K562 (cell line): Measurements from ENCODE around the gene LRRC4. TPM values are rescaled to one million over a fixed set of nuclear protein-coding genes. Genes with fewer than 3 reads are reported as not detected.

Source experiments
- ATAC-seq: fragments of 200-7000 bp; cut with Tn5 transposase; 3 replicates; pipeline ENCODE4 v1.9.1; 2020; ENCODE audit warnings: moderate library complexity
- BruUV-seq: library from RNA; stranded (reverse); fragments of 400-500 nt; replicated peaks from 2 replicates; lab custom pipeline; 2021; lab: Mats Ljungman, UMichigan
- CTCF ChIA-PET: fragments of 300-600 bp; formaldehyde crosslinking; extraction: SDS; loops from one replicate; lab custom pipeline; 2021; ENCODE audit warnings: low intra/inter-chr PET ratio; lab: Yijun Ruan, JAX
- POLR2A ChIA-PET: fragments of 300-600, 350-650 bp; sonication (Branson Sonifier 250); formaldehyde crosslinking; extraction: SDS; loops from one replicate; lab custom pipeline; 2021; ENCODE audit warnings: antibody characterized with exemption, inconsistent platforms; lab: Yijun Ruan, JAX
- DNase-seq, 4 experiments: peaks; one replicate each; pipeline versions ENCODE4 v3.0.0 to v3.0.0-alpha.2; 2011 to 2018; ENCODE audit warnings: low spot score in 3 of 4, mixed read lengths in 3 of 4; ENCODE audit errors: extremely low read depth in 1 of 4
- FAIRE-seq: peaks from 2 replicates; lab custom pipeline; 2011; peaks lifted over from hg19 to GRCh38; lab: Jason Lieb, UNC
- H2AFZ ChIP-seq: 2 replicates; pipeline ENCODE4 v1.6.0; 2011; ENCODE audit warnings: low read depth, low read length, control low read depth, inconsistent platforms
- H3K27ac ChIP-seq: fragments of 200-600 bp; 3 replicates; pipeline ENCODE4 v1.8.0; 2011; ENCODE audit warnings: low read depth, mild to moderate bottlenecking, control low read depth, inconsistent platforms, low read length, moderate library complexity, mixed read lengths; ENCODE audit errors: extremely low read depth
- H3K27me3 ChIP-seq, 2 experiments: fragments of 300-600 bp in 1 of 2; 2 replicates in 1 of 2; 3 replicates in 1 of 2; pipeline versions ENCODE4 v1.6.0 to v1.8.0; 2011; ENCODE audit warnings: inconsistent platforms in 2 of 2, low read length in 2 of 2, mild to moderate bottlenecking in 1 of 2, mixed read lengths in 1 of 2, moderate library complexity in 1 of 2; ENCODE audit not compliant: control insufficient read depth in 2 of 2, insufficient read depth in 2 of 2
- H3K36me3 ChIP-seq: fragments of 300-600 bp; 3 replicates; pipeline ENCODE4 v1.8.0; 2011; ENCODE audit warnings: mild to moderate bottlenecking, low read length, inconsistent platforms; ENCODE audit not compliant: control insufficient read depth, insufficient read depth
- H3K4me1 ChIP-seq, 2 experiments: fragments of 200-600 bp in 1 of 2; replicated peaks in 1 of 2; 2 replicates in 1 of 2; 3 replicates in 1 of 2; pipeline versions ENCODE4 v1.5.1 to v1.8.0; 2011; ENCODE audit warnings: inconsistent platforms in 2 of 2, low read length in 2 of 2, mild to moderate bottlenecking in 1 of 2, mixed read lengths in 1 of 2, moderate library complexity in 1 of 2; ENCODE audit not compliant: control insufficient read depth in 2 of 2, insufficient read depth in 2 of 2
- H3K4me2 ChIP-seq: 2 replicates; pipeline ENCODE4 v1.6.1; 2011; ENCODE audit warnings: low read length, control low read depth, inconsistent platforms, mixed read lengths; ENCODE audit not compliant: insufficient read depth
- H3K4me3 ChIP-seq: fragments of 200-600 bp; sonication (generic), shearing (Covaris generic); 2 replicates; pipeline ENCODE4 v1.5.1; 2016; ENCODE audit warnings: control low read depth, inconsistent platforms
- H3K79me2 ChIP-seq: fragments of 200-600 bp; 3 replicates; pipeline ENCODE4 v1.8.0; 2011; ENCODE audit warnings: low read length, inconsistent platforms; ENCODE audit not compliant: control insufficient read depth, insufficient read depth
- H3K9ac ChIP-seq, 2 experiments: 2 replicates each; pipeline versions ENCODE4 v1.6.0 to v1.6.1; 2011; ENCODE audit warnings: low read depth in 2 of 2, low read length in 2 of 2, control low read depth in 1 of 2, inconsistent platforms in 1 of 2, mild to moderate bottlenecking in 1 of 2, mixed read lengths in 1 of 2; ENCODE audit not compliant: insufficient read depth in 1 of 2
- H3K9me1 ChIP-seq: one replicate; pipeline ENCODE4 v1.6.0; 2011; ENCODE audit warnings: inconsistent platforms, mild to moderate bottlenecking, low read length, moderate library complexity; ENCODE audit not compliant: control insufficient read depth, insufficient read depth
- H3K9me3 ChIP-seq: replicated peaks from 2 replicates; pipeline ENCODE4 v1.5.1; 2011; ENCODE audit warnings: low read depth, low read length, inconsistent platforms; ENCODE audit not compliant: control insufficient read depth, insufficient read depth
- H4K20me1 ChIP-seq: replicated peaks from 2 replicates; pipeline ENCODE4 v1.6.1; 2011; ENCODE audit warnings: low read length, inconsistent platforms, mixed read lengths; ENCODE audit not compliant: control insufficient read depth, insufficient read depth
- HDGF ChIP-seq: fragments of 450-650 bp; IDR thresholded peaks from 2 replicates; pipeline ENCODE4 v1.6.1; 2016
- HNRNPLL ChIP-seq: fragments of 200-400 bp; formaldehyde crosslinking; IDR thresholded peaks from 2 replicates; pipeline ENCODE4 v1.6.1; 2017; ENCODE audit warnings: low read length, low read depth, mild to moderate bottlenecking; ENCODE audit not compliant: poor library complexity, severe bottlenecking
- SRSF9 ChIP-seq: fragments of 200-400 bp; formaldehyde crosslinking; IDR thresholded peaks from 2 replicates; pipeline ENCODE4 v1.6.1; 2017; ENCODE audit warnings: low read depth, low read length, borderline replicate concordance
- ZNF274 ChIP-seq: IDR thresholded peaks from 2 replicates; pipeline ENCODE4 v1.6.1; 2011; ENCODE audit warnings: low read depth, mild to moderate bottlenecking, low read length, moderate library complexity, borderline replicate concordance
- ZNF311 ChIP-seq: fragments of 250-450 bp; sonication (Bioruptor Pico); IDR thresholded peaks from 2 replicates; pipeline ENCODE4 v1.4.0; 2020; ENCODE audit warnings: mild to moderate bottlenecking, moderate library complexity
- WGBS: fragments of 100-300 bp; shearing (Covaris generic); methylation state at CpG from one replicate; pipeline ENCODE4 v1.1.6; 2016; ENCODE audit warnings: low coverage, mixed read lengths; ENCODE audit not compliant: insufficient coverage; ENCODE audit errors: missing lambda C conversion rate; 5-methylcytosine and 5-hydroxymethylcytosine counted together
- in situ Hi-C: fragments of 300-500 bp; cut with MboI; formaldehyde crosslinking; loops from 4 replicates; pipeline ENCODE4 v1.15.0; 2018; ENCODE audit warnings: inconsistent platforms, mixed read lengths
- intact Hi-C: fragments of 100-400 bp; cut with micrococcal nuclease; formaldehyde crosslinking; loops from 2 replicates; pipeline ENCODE4 v1.14.2; 2022
- polyA plus RNA-seq, 8 experiments: library from polyadenylated mRNA; depleted of rRNA in 4 of 8; stranded (reverse) in 5 of 8; unstranded in 3 of 8; fragments of >200 nt; fragmentation: Nextera tagmentation in 2 of 8; fragmentation: Illumina TruSeq in 1 of 8; extraction: Ambion mirVana in 2 of 8; extraction: Trizol in 1 of 8; gene quantifications; 2 replicates each; pipeline versions ENCODE4 v1.2.1 to v1.2.3, GENCODE V29; 2011 to 2014; ENCODE audit warnings: inconsistent platforms in 1 of 8, missing spikeins in 1 of 8
- total RNA-seq, 7 experiments: library from RNA; depleted of rRNA in 6 of 7; stranded (reverse); fragments of >200 nt in 6 of 7; fragmentation: Illumina TruSeq in 2 of 7; extraction: Trizol in 2 of 7; gene quantifications; 2 replicates each; pipeline versions ENCODE4 v1.2.1 to v1.2.3, GENCODE V29; 2011 to 2021; ENCODE audit warnings: low replicate concordance in 1 of 7
- TF ChIP-seq, protein P1 (sequence below), 2 experiments: IDR thresholded peaks; 2 replicates each; pipeline ENCODE4 v1.6.1; 2012; ENCODE audit warnings: improper control_type of control experiment in 2 of 2, low read depth in 2 of 2, low read length in 2 of 2, borderline replicate concordance in 1 of 2

LRRC4 gene
- total and polyA plus RNA-seq, 9 of the 15 experiments (the other 6 are each of a cell fraction or from before 2014, with no cell fraction given) = 0.04 to 0.11 TPM; not detected in 7

- no peak overlapping the region for H3K27ac ChIP-seq
- intact Hi-C loops (loop anchor here (5.0 kb wide), 1 partner anchor 156 kb away; no protein-coding TSS in a partner anchor), in situ Hi-C loops (no loop called here)
- H3K9me1 ChIP-seq = peaks cover 6% of the 10 kb centered on the region
- BruUV-seq = no TSS peak
- no peak overlapping the region; a peak in 1 of 4 replicates for H3K9ac ChIP-seq
- no peak for FAIRE-seq
- CTCF ChIA-PET = no interaction called here
- no peaks in the 10 kb centered on the region for H3K27me3 ChIP-seq
- H2AFZ ChIP-seq = no peak overlapping the region
- POLR2A ChIA-PET = interaction anchor here (0.6 to 3.5 kb wide), 4 partner anchors 12 to 151 kb away, joined by 3 to 20 read pairs (median 5); no protein-coding TSS in a partner anchor
- no peak for DNase-seq
- no peaks in the 10 kb centered on the region for H3K9me3 ChIP-seq
- H3K36me3 ChIP-seq = peaks cover 70% of the 10 kb centered on the region
- WGBS = 60% methylated on average over 2 of the region's 2 CpGs
- no peak for ATAC-seq
- peaks cover 7% of the 10 kb centered on the region; the same call in 1 of the 3 replicates for H3K79me2 ChIP-seq
- no peak overlapping the region for H3K4me3 ChIP-seq
- peaks cover 11% of the 10 kb centered on the region; the same call in 1 of the 2 replicates for H4K20me1 ChIP-seq
- no peak overlapping the region for H3K4me2 ChIP-seq
- H3K4me1 ChIP-seq = peaks cover 34 to 49% of the 10 kb centered on the region in 2 experiments; a peak in 4 of 5 replicates
- TF ChIP-seq ZNF311 = no peak
- TF ChIP-seq HNRNPLL = peak; percentile 14
- TF ChIP-seq ZNF274 = no peak
- TF ChIP-seq, protein P1, sequence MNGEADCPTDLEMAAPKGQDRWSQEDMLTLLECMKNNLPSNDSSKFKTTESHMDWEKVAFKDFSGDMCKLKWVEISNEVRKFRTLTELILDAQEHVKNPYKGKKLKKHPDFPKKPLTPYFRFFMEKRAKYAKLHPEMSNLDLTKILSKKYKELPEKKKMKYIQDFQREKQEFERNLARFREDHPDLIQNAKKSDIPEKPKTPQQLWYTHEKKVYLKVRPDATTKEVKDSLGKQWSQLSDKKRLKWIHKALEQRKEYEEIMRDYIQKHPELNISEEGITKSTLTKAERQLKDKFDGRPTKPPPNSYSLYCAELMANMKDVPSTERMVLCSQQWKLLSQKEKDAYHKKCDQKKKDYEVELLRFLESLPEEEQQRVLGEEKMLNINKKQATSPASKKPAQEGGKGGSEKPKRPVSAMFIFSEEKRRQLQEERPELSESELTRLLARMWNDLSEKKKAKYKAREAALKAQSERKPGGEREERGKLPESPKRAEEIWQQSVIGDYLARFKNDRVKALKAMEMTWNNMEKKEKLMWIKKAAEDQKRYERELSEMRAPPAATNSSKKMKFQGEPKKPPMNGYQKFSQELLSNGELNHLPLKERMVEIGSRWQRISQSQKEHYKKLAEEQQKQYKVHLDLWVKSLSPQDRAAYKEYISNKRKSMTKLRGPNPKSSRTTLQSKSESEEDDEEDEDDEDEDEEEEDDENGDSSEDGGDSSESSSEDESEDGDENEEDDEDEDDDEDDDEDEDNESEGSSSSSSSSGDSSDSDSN (IDR thresholded peaks at IDR 0.05; ENCODE audit: borderline replicate concordance in 1 of 2, low read depth in 2 of 2, low read length in 2 of 2) = no peak
- TF ChIP-seq SRSF9 = no peak
- no peak for TF ChIP-seq HDGF
Measured at GRCh38 chr7:127998671-127999070, 32.6 kb downstream of the LRRC4 start.
